Measurements from ENCODE around the gene ZSCAN25. TPM values are rescaled to one million over a fixed set of nuclear protein-coding genes. Genes with fewer than 3 reads are reported as not detected.
"Not testable (repeated sequence)": the region's sequence is repeated elsewhere in the genome, so short reads cannot be mapped to it uniquely, and the experiment has no call there.

Gene ZSCAN25
- total RNA-seq, 6 experiments from 2014 or later = 4.5 to 7.4 (median 6.0) TPM

DNA sequence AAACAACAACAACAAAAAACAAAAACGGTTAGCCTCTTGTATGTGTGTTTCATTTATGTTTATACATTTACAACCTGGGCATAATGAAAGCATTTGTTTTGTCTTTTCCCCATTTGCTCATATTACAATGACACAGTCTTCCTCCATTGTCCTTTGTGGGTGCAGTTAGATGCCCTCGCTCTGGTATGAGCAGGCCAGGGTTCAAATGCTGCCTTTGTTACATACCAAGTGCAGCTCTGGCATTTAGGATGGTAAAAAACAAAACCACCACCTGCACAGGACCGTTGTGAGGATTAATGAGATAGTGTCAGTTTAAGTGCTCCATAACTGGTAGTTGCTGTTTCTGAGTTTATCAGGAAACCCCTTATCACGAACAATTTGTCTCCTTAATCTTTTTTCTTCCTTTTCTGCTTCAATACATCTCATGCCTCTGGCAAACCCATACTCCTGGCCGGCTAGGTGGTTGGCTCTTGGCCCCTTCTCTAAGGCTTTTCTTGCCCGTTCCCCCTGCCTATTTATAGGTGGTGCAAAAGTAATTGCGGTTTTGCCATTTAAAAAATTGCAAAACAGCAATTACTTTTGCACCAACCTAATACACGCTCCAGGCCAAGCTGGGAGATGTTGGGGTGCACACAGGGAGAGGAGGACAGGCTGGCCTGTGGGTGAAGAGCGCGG lies 37.3 kb upstream of the ZSCAN25 start:
- H3K27me3 ChIP-seq = no peaks in the 10 kb centered on the region
- intact Hi-C loops (cut with DNase I) = no loop called here
- H3K36me3 ChIP-seq = no peaks in the 10 kb centered on the region
- peak overlapping the region in 1 of 3 donors; percentile 46 for H3K4me3 ChIP-seq
- no peak for DNase-seq
- ATAC-seq = no peak
- H3K4me1 ChIP-seq = peaks cover 0 to 10% (median 2%) of the 10 kb centered on the region in 4 donors
- H3K27ac ChIP-seq = no peak overlapping the region
- no peaks in the 10 kb centered on the region for H3K9me3 ChIP-seq
- TF ChIP-seq POLR2A (IDR thresholded peaks at IDR 0.05) = no peak
- TF ChIP-seq, protein P1, sequence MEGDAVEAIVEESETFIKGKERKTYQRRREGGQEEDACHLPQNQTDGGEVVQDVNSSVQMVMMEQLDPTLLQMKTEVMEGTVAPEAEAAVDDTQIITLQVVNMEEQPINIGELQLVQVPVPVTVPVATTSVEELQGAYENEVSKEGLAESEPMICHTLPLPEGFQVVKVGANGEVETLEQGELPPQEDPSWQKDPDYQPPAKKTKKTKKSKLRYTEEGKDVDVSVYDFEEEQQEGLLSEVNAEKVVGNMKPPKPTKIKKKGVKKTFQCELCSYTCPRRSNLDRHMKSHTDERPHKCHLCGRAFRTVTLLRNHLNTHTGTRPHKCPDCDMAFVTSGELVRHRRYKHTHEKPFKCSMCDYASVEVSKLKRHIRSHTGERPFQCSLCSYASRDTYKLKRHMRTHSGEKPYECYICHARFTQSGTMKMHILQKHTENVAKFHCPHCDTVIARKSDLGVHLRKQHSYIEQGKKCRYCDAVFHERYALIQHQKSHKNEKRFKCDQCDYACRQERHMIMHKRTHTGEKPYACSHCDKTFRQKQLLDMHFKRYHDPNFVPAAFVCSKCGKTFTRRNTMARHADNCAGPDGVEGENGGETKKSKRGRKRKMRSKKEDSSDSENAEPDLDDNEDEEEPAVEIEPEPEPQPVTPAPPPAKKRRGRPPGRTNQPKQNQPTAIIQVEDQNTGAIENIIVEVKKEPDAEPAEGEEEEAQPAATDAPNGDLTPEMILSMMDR (IDR thresholded peaks at IDR 0.05) = no peak
- 51% methylated on average over 10 of the region's 10 CpGs for WGBS (ENCODE audit: insufficient coverage, low coverage, low lambda C conversion rate, missing lambda C conversion rate)

DNA sequence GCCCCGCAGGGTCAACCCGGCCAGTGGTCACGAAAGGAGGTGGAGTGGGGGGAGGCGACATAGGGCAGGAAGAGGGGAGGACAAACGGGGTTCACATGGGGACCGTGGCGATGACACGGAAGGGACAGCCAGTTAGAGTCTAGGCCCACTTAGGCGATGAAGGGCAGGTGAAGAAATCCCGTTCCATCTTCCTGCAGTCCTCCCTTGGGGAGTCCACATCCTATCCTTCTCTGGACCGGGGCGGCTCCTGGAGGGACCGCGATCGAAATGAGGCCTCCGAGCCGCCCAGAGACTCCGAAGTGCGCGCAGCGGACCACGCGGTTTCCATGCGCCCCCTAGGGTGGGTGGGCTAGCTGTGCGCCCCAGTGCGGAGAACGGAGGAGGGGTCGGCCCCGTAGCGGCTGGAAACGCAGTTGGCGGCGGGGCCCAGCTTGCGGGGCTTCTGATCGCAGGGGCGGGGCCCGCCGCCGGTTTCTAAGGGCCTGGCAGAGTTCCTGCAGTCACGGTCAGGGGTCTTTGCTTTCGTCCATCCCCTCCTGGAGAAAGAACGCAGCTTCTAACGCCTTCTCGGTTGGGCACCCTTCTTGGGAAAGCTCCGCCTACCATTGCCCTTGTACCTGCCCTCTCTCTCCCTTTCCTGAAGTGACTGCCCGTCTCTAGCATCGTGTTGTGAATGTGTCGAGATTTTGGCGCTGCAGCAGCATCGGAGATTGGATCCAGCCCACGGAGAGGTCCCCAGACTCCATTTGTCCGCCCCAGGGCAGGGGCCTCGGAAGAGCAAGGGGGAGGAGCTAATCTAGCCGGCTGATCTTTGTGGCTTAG lies 36.6 kb upstream of the ZSCAN25 start:
- Histone ChIP-seq H3K4me1 (peaks cover 0 to 10% (median 2%) of the 10 kb centered on the region in 4 donors), H3K27ac (no peak overlapping the region), H3K9me3 (no peaks in the 10 kb centered on the region), H3K36me3 (no peaks in the 10 kb centered on the region), H3K4me3 (peak overlapping the region; percentile 39 to 51 (median 46)), H3K27me3 (no peaks in the 10 kb centered on the region)
- DNase-seq (peak in 1 of 3 donors; percentile 24), ATAC-seq (peak; percentile 73 to 78 (median 74))
- intact Hi-C loops (cut with DNase I) = no loop called here
- WGBS (ENCODE audit: insufficient coverage, low coverage, low lambda C conversion rate, missing lambda C conversion rate) = 4% methylated on average over 25 of the region's 54 CpGs
- TF ChIP-seq POLR2A (IDR thresholded peaks at IDR 0.05) = no peak
- TF ChIP-seq, protein P1 (IDR thresholded peaks at IDR 0.05) = peak in 2 of 4 donors; percentile 8 to 14

DNA sequence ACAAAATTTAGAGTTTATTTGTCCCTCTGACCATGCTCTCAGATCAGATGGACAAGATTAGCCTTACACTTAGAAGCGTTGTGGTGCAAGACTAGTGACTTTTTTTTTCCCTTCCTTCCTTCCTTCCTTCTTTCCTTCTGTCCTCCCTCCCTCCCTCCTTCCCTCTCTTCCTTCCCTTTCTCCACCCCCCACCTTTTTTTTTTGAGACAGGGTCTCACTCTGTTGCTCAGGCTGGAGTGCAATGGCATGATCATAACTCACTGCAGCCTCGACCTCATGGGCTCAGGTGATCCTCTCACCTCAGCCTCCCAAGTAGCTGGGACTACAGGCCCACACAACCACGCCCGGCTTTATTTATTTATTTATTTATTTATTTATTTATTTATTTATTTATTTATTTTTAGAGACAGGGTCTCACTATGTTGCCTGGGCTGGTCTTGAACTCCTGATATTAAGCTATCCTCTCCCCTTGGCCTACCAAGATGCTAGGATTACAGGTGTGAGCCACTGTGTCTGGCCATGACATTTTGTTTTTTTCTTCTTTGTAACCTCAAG lies 35.9 kb upstream of the ZSCAN25 start:
- H3K9me3 ChIP-seq; H3K36me3 ChIP-seq; H3K27me3 ChIP-seq; ATAC-seq; DNase-seq; intact Hi-C loops (cut with DNase I); H3K27ac ChIP-seq: not testable (repeated sequence)
- WGBS (ENCODE audit: insufficient coverage, low coverage, low lambda C conversion rate, missing lambda C conversion rate) = 55% methylated on average over 4 of the region's 4 CpGs
- H3K4me3 ChIP-seq = peak overlapping the region; percentile 39 to 51 (median 46)
- peaks cover 0 to 10% (median 2%) of the 10 kb centered on the region in 4 donors for H3K4me1 ChIP-seq

DNA sequence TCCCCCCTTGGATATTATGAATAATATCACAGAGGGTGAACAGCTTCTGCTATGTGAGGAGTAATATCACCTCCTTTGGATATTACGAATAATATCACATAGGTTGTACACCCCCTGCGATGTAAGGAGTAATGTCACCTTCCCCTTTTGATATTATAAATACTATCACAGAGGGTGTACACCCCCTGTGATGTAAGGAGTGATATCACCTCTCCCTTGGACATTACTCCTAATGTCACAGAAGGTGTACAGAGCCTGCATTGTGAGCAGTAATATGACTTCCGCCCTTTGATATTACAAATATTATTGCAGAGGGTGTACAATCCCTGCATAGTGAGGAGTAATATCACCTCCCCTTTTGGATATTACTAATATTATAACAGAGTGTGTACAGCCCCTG lies 27.9 kb upstream of the ZSCAN25 start:
- no peaks in the 10 kb centered on the region for H3K27me3 ChIP-seq
- DNase-seq = no peak
- TF ChIP-seq, protein P1 (IDR thresholded peaks at IDR 0.05) = no peak
- TF ChIP-seq POLR2A (IDR thresholded peaks at IDR 0.05) = no peak
- H3K36me3 ChIP-seq = no peaks in the 10 kb centered on the region
- no peaks in the 10 kb centered on the region for H3K9me3 ChIP-seq
- H3K4me3 ChIP-seq = no peak overlapping the region
- ATAC-seq = no peak
- intact Hi-C loops (cut with DNase I) = no loop called here
- WGBS (ENCODE audit: insufficient coverage, low coverage, low lambda C conversion rate, missing lambda C conversion rate) = 75% methylated on average over 3 of the region's 3 CpGs
- no peak overlapping the region for H3K27ac ChIP-seq
- no peaks in the 10 kb centered on the region for H3K4me1 ChIP-seq

All from right lobe of liver (tissue), 6 donors.